HPDE6-E6E7 (cell line): ENCODE data around the gene TBC1D22A.

Source experiments
- DNase-seq: peaks from one replicate; pipeline ENCODE4 v3.0.0; 2011; ENCODE audit warnings: missing footprints; ENCODE audit errors: extremely low spot score

Gene TBC1D22A

DNA sequence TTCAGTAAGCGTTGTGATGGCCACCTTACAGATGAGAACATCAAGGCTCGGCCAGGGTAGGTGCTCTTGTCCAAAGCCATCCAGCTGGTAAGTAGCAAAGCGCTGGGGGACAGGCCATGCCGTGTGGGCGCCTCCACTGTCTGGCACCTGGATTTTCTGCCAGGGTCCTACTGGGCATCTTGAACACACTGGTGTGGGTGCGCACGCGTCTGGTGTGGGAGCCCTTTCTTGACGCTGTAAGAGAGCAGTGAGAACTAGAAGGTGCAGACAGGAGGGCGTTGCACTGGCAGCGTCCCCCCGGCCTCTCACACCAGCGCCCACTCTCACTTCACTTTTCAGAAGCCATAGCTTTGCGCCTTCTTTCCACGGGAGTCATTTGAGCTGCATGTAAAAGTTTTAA is 296.6 kb downstream of the TBC1D22A start:
- DNase-seq, result no peak

GRCh38 chr22:47059701-47060161 is 297.3 kb downstream of the TBC1D22A start:
- no peak for DNase-seq

DNA sequence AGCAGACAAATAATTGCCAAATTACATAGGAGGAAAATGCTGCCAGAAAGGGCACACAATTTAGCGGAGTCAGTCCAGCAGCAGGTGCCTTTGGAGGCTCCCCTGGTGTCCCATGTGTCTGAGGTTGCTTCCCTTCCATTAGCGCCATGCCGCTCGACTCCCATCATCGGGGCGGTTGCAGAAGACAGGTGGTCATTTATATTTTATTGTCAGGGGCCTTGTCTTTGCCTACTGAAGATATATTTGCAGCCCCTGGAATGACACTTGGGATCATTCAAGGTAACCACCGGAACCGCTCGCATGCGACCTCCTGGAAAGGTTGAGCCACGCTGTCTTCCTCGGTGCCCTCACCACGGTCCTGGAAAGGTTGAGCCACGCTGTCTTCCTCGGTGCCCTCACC is 298.3 kb downstream of the TBC1D22A start:
- no peak for DNase-seq

GRCh38 chr22:47061226-47061625 is 298.8 kb downstream of the TBC1D22A start:
- no peak for DNase-seq

- no peak for DNase-seq
Observed at GRCh38 chr22:47062126-47062525, 299.7 kb downstream of the TBC1D22A start.

GRCh38 chr22:47063071-47063509 is 300.6 kb downstream of the TBC1D22A start:
- no peak for DNase-seq

GRCh38 chr22:47063606-47064005 is 301.2 kb downstream of the TBC1D22A start:
- no peak for DNase-seq

DNA sequence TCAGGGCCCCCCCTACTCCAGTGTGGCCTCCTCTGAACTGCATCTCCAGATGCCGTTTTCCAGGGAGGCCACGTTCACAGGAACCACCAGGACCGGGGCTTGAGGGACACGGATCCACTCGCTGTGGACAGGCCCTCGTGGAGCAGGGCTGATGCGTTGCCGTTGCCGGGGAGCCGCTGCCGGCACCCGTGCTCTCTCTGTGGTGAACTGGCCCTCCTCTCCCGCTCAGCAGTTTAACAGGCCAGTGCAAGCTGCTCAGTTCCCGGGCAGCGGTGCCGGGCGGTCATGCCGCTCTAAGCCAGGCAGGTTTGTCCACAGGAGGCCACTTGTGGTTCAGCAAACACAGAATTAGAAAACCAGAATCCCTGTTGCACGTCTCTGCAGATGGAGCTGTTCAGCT is 301.6 kb downstream of the TBC1D22A start:
- no peak for DNase-seq

DNA sequence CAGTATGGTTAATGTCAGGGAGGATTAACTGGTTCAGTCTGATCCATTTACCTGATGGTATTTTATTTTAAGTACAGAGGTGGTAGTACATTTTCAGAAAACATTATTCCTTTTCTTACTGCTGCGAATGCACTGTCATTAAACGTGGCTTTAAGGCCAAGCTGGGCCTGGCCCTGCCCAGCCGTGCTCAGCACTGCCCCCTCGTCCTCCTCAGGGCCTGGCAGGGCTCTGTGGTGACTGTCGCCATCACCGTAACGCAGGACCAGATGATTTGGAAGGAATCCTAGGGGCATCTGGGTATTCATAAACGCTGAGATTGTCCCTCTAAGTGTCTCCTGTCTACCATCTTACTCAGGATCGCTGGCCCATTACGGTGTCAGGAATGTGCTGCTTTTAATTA is 302.0 kb downstream of the TBC1D22A start:
- no peak for DNase-seq

DNA sequence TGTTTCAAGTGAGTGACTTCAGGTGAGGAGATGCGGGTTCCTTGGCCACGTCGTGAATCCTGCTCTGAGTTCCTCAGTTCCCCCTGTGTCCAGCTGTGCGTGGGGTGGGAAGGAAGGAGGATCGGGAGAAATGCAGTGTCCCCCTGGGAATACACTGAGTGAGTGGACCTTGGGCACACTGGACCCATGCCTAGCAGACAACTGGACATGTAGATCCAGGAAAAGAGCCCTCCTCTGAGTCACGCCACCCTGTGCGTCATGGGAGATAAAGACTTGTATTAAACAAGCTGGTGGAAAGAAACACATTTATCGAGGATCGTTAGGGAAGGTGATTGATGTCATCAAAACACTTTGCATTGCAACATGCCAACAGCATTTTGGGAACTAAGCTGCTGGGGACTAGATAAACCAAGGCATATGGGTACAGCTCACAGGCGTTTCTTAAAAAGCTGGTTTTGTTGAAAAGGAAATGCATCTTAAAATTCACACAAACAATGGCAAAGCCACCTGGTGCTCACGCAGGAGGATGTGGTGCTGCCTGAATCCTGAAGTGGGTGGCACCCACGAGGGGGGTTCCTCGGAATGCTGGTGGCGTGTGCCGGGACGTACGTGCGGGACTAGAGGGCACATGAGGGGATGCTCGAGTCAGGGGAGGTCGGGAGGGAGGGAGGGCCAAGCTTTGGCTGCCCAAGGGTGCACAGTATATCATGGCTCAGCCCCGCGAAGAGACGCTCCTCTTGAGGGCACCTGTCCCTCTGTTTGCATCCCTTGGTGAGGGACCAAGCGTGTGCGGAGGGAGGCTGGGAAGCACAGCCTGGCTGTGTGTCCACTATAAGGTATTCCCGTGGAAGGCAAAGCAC is 303.5 kb downstream of the TBC1D22A start:
- DNase-seq, result no peak

- DNase-seq, result no peak
Observed at GRCh38 chr22:47066616-47066905, 304.1 kb downstream of the TBC1D22A start.

DNA sequence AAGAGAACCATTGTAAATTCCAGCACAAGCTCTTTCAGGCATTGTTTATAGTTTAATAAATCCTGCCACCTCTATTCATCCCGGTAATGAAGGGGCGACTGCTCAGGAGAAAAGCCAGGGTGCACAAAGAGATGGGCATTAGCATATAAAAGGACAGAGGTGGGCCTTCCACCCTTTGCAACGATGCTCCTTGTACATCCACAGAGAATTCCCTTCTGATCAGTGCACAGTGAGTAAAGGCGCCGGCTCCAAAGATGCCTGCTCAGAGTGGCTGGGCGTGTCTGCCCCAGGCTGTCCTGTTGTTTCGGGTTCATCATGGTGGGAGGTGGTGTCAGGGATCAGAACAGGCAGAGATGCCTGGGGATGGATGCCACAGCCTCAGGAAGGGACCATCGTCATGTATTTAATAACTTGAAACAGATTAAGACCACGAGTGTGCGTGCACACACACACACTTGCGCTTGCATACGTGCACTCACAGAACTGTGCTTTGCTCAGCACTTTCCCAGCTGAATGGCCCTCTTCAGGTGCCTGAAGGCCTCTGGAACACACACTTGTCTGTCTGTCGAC is 305.0 kb downstream of the TBC1D22A start:
- DNase-seq, result no peak

GRCh38 chr22:47067911-47068625 is 305.6 kb downstream of the TBC1D22A start:
- no peak for DNase-seq

- DNase-seq, result no peak
Observed at GRCh38 chr22:47068626-47068996, 306.2 kb downstream of the TBC1D22A start.

- DNase-seq, result no peak
Observed at GRCh38 chr22:47069270-47069669, 306.8 kb downstream of the TBC1D22A start.

DNA sequence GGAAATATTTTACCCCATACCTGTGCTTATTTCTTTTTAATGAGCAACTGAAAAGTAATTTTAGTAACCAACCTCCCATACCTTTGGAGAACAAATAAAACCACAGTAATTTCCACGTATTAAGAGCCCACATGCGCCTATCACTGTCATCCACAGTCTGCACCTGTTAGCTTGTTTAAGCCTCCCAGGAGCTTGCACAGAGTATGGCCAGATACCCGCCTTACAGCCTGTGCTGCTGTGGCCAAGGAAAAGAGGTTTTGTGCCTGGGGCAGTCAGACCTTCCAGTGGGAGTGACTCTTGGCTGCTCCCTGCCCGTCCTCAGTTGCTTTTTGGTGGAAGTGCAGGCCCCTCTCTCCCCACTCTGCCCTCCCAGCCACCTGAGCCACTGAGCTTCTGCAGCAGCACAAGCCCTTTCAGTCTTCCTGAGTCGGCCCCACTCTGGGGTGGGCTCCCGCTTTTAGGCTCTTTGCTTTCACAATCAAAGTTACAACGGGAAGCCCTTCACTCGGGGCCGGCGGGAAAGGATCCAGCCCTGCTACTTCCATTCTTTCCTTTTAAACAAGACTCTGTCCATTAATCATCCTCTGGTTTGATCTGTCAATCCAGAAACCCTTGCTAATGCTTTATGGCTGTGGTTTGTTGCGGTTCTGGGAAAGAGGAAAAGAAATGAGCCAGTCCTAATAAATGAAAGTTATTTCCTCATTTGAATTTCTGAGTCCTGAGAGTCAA is 308.8 kb downstream of the TBC1D22A start:
- DNase-seq, result no peak

DNA sequence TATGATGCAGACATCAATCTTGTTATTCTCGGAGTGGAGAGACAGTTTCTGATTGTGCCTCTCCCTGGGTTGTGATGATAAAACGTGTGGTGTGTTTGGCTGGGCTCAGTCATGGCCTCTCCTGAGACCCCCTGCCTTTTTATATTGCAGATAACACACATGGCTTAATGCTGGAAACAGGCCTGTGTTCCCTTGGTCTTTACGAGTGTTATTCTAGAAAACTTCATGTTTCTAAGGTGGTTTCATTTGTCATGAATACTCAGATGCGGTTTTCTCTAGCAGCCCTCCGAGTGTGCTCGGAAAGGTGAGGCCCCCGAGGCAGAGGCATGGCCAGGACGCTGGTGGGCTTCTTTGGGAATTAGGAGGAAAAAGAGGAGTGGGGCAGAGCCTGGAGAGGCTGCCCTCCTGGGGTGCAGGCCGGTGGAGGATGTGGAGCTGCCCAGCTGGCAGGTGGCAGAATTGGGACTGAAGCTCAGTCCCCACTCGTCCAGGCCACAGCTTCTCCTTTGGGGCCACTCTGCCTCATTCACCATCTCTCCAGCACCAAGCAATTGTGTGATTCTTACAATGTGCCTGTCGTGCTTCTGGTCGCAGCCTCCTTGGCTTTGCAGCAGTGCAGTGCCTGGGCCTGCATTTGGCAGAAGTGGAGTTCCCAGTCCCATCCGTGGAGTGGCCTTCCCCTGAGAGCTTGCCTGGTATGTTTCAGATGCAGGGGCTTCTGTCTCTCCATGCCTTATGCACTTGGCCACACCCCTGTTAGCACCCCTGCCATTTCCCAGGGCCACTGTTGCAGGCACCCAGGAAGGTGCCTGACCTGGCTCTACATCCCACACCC is 309.6 kb downstream of the TBC1D22A start:
- no peak for DNase-seq

GRCh38 chr22:47072642-47072967 is 310.2 kb downstream of the TBC1D22A start:
- no peak for DNase-seq

GRCh38 chr22:47073075-47073474 is 310.6 kb downstream of the TBC1D22A start:
- no peak for DNase-seq

GRCh38 chr22:47074105-47074504 is 311.7 kb downstream of the TBC1D22A start:
- no peak for DNase-seq

DNA sequence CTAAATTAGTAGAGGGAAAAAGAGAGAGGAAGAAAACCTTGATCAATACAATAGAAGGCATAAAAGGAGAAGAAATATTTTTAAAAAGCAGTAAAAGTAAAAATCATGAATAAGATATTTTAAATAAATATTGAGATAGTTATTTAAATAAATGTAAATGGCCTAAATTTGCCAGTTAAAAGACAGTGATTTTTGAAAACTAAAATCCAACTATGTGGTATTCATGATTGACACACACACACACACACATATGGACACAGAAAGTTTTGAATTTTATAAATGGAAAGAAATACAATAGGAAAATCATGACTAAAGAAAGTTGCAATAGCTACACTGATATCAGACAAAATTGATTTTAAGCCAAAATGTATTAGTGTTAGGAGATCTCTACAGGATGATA is 313.1 kb downstream of the TBC1D22A start:
- DNase-seq, result no peak
